CD4-positive, alpha-beta T cell treated with Interleukin-17A for 4 hours (primary cell): ENCODE results near the gene PYGO2.
"Not testable (repeated sequence)": the region's sequence is repeated elsewhere in the genome, so short reads cannot be mapped to it uniquely, and the experiment has no call there.

Experiments
- DNase-seq: peaks from one replicate; pipeline ENCODE4 v3.0.0-alpha.2; 2020; ENCODE audit warnings: mixed read lengths

Gene PYGO2

DNA sequence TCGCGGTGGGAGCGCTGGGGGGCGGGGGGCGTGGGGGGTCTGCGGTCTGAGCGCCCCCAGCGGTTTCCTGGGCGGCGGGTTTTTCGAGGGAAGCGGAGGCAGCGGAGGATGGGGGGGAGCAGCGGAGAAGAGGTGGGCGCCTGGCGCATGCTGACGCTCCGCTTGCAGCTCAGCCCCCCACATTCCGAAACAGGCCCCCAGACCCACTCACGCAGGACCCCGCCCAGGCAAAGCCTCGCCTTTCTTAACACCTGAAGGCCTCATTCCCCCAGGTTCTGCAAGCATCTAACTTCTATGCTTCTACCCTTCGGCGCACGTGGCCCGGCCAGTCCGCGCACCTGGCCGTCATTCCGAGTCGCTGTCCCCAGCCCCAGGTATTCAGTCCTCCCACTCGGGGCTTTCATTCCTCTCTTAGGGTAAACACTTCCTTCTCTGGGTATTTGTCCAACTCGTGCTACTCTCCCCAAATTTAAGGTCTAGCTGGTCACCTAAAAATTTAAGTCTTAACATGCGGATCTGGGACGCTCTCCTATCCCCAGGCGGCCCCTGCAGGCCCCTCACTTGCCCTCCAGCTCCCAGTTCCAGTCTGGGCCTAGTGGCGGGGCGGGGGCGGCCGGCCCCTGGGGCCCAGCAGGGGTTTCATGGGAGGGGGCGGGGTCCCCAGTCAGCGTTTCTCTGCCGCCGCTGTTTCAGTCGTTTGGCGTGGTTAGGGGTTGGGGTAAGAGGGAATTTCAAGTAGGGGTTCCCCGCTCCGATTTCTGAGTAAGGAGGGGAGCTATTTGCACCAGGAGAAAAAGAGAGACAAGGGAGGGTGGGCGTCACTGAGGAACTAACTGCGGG is 38.2 kb upstream of the PYGO2 start:
- peak; percentile 45 for DNase-seq

DNA sequence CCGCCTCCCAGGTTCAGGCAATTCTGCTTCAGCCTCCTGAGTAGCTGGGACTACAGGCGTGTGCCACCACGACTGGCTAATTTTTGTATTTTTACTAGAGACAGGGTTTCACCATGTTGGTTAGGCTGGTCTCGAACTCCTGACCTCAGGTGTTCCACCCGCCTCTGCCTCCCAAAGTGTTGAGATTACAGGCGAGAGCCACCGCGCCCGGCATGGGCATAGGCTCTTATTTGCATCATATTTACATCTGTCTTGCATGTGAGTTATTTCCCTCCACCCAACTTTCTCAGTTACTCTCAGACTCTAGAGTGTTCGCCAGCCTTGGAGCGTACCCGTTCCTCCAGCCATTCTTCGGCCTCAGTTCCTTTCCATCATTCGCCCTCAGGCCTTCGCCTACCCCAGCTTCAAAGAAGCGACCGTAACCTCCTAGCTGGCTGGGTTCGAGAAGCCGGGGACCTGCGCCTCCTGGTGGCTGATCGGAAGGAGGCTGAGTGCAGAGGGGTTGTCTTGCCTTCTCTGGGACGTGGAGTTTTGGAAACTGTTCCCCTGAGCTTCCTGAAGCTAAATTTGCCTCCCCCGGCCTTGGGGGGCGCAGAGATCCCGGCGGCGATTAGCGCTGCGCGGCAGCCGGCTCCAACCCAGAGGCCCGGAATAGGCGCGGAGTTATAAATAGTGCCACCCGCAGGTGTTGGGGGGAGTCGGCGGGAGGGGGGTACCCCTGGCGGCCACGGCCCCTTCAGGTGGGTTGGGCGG is 37.4 kb upstream of the PYGO2 start:
- DNase-seq: peak; percentile 81

DNA sequence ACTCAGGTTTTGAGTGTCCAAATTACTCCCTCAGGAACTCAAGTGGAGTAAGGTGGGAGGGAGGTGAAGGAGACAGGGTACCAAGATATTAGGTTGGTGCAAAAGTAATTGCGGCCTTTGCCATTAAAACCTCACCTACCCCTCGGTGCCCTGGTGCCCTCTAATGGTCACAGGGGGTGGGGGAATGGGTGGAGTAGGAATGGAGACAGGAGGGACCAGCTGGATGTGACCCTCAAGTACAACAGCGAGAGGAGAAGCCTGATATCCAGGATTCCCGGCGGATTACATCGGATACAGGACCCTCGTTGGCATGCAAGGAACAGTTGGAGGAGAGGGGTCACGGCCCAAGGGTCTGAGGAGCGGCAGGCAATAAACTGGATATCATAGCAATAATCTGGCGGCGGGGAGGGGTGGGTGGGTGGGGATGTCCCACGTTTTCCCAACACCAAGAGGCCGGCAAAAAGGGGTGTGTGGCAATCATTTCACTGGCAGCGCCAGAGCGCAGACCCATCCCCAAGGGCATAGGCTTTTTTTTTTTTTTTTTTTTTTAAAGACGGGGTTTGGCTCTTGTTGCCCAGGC is 36.7 kb upstream of the PYGO2 start:
- DNase-seq: no peak

DNA sequence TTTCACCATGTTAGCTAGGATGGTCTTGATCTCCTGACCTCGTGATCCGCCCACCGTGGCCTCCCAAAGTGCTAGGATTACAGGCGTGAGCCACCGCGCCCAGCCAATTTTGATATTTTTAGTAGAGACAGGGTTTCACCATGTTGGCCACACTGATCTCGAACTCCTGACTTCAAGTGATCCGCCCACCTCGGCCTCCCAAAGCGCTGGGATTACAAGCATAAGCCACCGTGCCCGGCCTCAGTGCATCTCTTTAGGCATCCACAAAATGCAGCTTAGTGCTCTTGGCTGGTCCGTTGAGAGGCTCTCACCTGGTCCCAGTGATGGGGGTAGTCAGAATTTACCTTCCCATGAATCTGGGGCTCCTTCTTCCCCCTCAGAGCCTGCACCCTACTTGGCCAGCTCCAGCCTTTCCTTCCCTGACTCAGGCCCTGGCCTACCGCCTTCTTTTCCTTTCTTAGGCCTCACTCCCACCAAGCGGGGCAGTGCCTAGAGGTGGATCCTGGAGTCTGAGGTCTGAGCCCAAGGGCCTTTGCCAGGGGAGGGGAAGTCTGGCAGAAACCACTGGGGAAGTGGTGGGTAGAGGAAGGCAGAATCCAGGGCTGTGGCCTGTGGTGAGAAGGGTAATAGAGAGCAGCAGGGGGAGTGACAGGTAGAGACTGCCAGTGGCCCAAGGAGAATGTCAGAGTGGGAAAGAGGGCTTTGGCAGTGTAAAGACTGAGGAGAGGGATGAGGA is 35.6 kb upstream of the PYGO2 start:
- DNase-seq: no peak

DNA sequence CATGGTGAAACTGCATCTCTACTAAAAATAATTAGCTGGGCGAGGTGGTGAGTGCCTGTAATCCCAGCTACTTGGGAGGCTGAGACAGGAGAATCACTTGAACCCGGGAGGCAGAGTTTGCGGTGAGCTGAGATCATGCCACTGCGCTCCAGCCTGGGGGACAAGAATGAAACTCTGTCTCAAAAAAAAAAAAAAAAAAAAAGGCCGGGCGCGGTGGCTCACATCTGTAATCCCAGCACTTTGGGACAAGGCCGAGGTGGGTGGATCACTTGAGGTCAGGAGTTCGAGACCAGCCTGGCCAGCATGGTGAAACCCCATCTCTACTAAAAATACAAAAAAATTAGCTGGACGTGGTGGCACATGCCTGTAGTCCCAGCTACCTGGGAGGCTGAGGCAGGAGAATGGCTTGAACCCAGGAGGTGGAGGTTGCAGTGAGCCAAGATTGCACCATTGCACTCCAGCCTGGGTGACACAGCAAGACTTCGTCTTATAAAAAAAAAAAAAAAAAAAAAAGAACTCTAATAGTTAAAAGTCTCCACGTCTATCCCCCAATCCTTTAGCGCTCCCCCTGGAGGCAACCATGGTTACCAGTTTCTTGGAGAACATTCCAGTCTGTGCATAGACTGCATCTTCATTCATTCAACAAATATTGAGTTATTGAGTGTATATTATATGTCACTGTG is 33.9 kb upstream of the PYGO2 start:
- peak; percentile 52 for DNase-seq

DNA sequence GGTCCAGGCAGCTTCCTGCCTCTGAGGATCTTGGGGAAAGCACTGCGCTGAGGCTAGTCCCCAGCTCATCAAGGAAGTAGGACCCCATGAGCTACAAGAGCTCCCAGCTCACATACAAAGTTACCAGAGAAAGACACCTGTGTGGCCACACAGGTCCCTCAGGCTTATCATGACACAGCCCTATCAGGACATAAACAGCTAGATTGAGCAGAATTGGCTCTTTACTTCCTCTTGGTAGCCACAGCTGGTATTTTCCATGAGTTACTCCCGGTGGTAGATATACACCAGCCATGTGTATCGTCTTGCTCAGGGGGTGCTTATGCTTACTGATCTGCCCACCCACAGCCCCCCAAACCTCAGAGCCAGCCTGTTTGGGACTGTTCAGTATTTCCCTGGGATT is 33.0 kb upstream of the PYGO2 start:
- DNase-seq: no peak

DNA sequence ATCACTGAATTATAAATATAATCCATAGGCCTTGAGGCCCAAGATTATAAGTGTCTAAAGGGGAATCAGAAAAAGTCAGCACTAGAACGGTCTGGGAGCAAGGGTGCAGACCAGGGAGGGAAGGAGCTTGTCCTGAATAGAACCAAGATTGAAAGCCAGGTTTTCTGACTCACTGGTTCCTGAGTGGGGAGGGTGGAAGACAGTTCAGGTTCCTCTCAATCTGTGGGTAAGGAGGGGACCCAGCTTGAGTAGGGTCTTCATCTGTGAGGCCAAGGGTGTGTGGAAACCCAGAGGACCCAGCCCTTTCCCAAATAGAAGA is 32.6 kb upstream of the PYGO2 start:
- DNase-seq: no peak

DNA sequence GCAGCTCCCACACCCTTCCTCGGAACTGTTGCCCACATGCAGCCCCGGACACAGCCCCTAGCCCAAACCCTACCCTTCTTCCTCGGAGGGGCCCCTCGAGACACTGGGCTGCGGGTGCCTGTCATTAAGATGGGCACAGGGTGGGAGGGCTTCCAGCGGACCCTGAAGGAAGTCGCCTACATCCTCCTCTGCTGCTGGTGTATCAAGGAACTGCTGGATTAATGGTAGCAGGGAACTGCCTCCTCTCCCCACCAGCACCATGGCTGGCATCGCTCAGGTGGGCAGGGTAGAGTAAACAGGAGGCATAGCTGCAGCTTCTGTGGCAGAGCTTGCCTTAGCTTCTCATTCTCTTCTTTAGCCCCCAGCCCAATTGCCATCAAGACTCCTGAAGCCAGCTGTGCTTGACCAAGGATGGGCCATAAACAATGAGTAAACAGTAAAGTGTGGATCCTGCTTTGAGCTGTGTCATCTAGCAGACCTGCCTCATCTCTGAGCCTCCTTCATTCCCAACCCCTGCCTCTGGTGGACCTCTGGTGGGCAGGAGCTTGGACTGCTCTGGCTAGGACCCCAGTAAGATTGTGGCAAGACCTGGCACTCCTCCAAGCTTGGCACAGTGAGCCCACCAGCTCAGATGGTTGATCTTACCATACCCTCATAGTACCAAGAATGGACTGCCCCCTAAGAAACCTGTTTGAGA is 32.1 kb upstream of the PYGO2 start, which contains the start of gene LENEP:
Gene LENEP (plus strand): TSS at position 15 of the 697 bp plus-strand sequence. CDS start 22 bp downstream, at position 37.
- no peak for DNase-seq

DNA sequence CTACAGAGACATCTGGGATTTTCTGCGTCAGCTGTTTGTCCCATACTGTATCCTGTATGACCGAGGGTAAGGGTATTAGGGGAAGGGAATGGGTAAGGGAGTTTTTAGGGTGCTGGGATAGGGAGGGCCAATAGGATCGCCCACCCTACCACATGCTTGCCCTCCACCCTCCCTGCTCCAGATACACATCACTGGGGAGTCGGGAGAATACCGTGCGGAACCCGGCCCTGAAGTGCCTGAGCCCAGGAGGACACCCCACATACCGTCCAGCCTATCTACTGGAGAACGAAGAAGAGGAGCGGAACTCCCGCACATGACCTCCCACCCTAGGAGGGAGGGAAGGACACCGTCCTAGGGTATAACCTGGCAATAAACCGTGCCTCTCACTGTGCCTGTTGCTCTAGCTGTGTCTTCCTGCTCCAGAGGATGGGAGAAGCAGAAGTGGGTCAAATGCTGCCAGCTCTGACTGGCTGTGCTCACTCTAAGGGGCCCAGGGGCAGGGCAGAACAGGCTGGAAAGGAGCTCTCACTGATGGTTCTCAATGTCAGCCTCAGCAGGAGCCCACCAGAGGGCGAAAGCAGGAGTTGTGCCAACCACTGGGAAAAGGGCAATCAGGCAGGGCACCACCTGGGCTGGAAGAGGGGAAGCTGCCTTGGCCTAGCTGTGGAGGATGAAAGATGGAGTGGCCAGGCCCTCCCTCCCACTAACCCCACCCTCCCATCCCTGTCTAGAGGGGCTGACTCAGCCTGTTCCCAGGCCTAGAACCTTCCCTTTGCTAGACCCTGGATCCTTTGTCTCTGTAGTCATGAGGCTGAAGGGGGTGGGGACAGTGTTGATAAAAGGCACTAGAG is 31.4 kb upstream of the PYGO2 start:
- DNase-seq: peak; percentile 37

DNA sequence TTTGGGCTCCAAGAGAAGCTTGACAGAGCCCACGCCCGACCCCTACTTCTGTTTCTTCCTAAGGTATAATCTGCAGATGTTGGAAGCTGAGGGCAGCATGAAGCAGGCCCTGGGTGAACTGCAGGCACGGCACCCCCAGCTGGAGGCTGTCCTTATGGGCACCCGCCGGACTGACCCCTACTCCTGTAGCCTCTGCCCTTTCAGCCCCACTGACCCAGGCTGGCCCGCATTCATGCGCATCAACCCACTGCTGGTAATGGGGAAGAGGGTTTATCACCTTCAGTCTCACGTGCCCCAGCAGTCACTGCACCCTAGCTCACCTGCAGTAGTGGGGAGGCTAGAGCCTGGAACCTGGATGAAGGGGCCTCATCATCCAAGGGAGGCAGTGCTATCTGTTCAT is 28.7 kb upstream of the PYGO2 start:
- DNase-seq: no peak

DNA sequence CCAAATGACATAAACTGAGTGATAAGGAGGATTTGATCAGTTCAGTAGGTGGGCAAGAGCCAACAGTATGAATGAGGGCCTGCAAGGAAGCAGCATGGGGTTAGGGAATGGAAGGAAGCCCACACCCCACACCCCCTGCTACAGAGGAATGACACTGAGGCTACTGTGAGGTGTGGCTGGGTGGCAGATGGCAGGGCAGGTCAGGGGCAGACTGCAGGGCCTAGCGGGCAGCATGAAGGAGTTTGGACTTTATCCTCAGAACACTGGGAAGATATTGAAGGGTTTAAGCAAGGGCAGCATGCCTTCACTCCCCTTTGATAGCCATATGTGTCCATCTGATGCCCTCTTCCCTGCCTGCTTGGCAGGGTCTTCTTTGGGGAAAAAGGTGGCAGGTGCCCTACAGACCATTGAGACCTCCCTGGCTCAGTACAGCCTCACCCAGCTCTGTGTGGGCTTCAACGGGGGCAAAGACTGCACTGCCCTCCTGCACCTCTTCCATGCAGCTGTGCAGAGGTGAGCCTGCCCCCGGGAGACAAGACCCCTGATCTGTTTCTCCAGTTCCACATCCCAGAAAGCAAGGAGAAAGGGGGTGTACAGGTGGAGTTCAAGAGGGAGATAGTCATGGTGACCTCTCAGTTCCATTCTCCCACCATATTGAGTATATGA is 27.7 kb upstream of the PYGO2 start:
- DNase-seq: no peak

DNA sequence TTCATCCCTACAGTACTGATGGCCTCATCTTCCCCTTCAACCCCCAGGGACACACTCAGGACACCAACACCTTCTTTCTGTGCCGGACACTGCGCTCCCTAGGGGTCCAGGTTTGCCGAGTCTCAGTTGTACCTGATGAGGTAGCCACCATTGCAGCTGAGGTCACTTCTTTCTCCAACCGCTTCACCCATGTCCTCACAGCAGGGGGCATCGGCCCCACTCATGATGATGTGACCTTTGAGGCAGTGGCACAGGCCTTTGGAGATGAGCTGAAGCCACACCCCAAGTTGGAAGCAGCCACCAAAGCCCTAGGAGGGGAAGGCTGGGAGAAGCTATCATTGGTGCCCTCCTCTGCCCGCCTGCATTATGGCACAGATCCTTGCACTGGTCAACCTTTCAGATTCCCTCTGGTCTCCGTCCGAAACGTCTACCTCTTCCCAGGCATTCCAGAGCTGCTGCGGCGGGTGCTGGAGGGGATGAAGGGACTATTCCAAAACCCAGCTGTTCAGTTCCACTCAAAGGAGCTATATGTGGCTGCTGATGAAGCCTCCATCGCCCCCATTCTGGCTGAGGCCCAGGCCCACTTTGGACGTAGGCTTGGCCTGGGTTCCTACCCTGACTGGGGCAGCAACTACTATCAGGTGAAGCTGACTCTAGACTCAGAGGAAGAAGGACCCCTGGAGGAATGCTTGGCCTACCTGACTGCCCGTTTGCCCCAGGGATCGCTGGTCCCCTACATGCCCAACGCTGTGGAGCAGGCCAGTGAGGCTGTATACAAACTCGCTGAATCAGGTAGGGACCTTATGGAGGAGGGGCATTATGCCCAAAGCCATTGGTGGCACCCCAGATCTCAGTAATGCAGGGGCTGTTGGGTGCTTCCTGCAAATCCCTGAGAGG is 26.7 kb upstream of the PYGO2 start:
- peak; percentile 38 for DNase-seq

DNA sequence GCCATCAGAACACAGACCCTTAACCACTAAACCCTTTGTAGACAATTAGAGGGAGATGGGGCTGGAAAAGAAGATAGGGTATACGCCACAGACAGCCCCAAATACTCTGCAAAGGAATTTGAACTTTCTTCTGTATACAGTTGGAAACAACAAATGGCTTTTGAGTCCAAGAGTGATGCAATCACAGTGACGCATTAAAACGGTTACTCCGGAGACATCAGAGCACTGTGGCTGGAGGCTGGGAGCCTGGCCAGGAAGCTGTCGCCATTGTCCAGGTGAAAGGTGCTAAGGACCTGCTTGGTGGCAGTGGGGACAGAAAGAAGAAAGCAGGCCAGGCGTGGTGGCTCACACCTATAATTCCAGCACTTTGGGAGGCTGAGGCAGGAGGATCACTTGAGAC is 25.7 kb upstream of the PYGO2 start:
- no peak for DNase-seq

DNA sequence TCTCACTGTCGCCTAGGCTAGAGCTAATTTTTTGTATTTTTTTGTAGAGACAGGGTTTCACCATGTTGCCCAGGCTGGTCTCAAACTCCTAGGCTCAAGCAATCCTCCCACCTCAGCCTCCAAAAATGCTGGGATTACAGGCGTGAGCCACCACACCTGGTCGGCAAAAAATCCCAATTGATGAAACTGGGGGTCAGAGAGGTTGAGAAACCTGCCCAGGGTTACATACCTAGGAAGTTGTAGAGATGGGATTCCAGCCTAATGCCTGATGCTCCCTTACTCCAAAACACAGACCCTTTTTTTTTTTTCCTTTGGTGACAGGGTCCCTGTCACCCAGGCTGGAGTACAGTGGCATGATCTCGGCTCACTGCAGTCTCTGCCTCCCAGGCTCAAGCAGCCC is 25.2 kb upstream of the PYGO2 start:
- not testable (repeated sequence) for DNase-seq

DNA sequence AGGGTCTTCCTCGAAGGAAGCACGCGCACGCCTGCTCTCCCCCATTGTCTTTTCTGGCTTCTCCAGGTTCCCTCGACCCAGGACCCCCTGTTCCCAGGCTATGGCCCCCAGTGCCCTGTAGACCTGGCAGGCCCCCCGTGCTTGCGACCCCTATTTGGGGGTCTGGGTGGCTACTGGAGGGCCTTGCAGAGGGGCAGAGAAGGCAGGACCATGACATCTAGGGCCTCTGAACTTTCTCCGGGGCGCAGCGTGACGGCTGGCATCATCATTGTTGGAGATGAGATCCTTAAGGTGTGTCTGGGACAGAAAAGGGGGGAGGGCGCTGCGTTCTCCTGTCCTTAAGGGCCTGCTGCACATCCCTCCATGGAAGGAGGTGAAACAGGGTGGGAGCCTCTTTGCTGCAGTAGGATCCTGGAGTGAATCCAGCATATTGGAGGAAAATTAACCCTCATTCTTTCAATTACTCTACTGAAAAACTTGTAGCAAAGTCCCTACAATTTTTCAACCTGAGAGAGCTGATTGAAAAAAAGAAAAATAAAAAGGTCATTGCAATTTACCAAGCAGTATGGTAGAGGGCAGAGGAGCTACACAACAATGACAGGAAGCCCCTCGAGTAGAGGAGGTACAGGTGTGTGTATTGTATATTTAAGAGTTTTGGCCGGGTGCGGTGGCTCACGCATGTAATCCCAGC is 22.3 kb upstream of the PYGO2 start:
- DNase-seq: no peak

DNA sequence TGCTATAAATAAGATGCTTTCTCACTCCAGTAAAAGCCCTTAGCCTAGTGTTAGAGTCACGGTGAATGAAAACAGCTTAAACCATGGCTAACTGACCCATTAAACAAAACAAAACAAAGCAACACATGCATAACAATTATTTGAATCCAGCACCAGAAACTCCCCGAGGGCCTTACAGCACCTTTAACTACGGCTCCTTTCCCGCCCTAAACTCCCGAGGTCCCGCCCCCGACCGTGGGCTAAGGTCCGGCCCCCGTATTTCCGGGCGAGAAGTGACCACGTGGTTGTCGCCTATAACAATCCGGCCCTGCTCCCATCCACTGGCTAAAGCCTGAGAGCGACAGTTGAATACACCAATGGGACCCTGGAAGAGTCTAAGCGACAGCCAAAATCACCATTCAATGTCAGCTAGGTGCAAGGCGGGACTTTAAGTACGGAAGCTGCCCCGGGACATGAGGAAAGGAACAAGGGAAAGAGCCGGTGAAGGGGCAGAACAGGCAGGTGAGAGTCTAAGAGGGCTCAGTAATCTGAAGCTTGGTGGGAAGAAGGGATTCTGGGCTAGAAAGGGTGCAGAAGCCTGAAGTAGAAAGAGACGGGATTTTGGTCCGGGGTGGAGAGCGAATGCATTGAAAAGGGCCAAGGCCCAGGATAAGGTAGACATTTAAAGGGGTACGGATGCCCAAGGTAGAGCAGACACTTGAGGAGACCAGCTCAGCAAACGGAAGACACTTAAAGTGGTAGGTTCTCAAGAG is 21.5 kb upstream of the PYGO2 start, which contains the start of gene FLAD1:
Gene FLAD1 (plus strand): TSS at position 448 of the 752 bp plus-strand sequence. CDS start 351 bp downstream, outside the sequence.
- peak; percentile 95 for DNase-seq

DNA sequence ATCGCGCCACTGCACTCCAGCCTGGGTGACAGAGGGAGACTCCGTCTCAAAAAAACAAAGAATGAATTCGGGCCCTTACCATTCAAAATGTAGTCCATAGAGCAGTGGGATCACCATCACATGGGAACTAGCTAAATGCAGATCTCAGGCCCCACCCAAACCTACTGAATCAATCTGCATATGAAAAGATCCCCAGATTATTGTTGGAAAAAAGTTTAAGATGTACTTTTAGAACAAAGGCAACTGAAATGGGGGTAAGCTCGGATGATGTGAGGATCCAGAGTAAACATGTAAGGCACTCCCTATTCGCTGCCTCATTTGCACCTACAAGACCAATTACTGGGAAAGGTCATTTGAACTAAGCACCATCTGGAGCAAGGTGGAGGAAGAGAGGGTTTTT is 20.8 kb upstream of the PYGO2 start:
- DNase-seq: no peak

DNA sequence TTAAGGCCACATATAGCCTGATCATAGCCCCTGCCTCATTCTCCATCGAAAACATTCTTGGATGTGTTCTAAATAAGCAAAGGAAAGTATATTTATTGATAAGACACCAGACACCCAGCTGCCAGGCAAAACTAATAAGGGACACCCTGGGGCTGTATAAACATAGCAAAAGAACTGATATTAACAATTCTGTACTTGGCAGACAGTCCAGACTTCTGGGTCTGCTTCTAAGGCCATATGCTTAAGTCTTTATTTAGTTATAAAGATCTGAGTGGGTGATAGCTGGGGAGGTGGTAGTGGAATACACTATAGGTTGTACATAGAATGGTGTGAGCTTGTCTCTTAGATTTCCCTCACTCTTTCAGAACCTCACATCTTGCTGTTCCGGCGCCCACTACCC is 16.8 kb upstream of the PYGO2 start:
- no peak for DNase-seq
